BJ (cell line): ENCODE data around the gene ZNF613. TPM values are rescaled to one million over a fixed set of nuclear protein-coding genes. Genes with fewer than 3 reads are reported as not detected.
A peak's percentile ranks its signal among the peaks of the same experiment; 100 is the strongest.
"Not testable (repeated sequence)": the region's sequence is repeated elsewhere in the genome, so short reads cannot be mapped to it uniquely, and the experiment has no call there.

Experiments
- CTCF ChIA-PET: fragments of 350-600 bp; formaldehyde crosslinking; extraction: SDS; loops from one replicate; lab custom pipeline; 2021; ENCODE audit warnings: antibody characterized with exemption, inconsistent platforms; lab: Yijun Ruan, JAX
- POLR2A ChIA-PET: fragments of 300-600 bp; sonication (Branson Sonifier 250); formaldehyde crosslinking; extraction: SDS; loops from one replicate; lab custom pipeline; 2021; ENCODE audit warnings: antibody characterized with exemption; lab: Charles Lee
- DNase-seq: peaks from one replicate; pipeline ENCODE4 v3.0.0-alpha.2; 2011; ENCODE audit warnings: low read depth
- H3K27me3 ChIP-seq: 2 replicates; pipeline ENCODE4 v1.6.0; 2011; ENCODE audit warnings: low read length; ENCODE audit not compliant: control insufficient read depth, insufficient read depth
- H3K36me3 ChIP-seq: 2 replicates; pipeline ENCODE4 v1.5.1; 2011; ENCODE audit warnings: low read length; ENCODE audit not compliant: control insufficient read depth, insufficient read depth
- H3K4me3 ChIP-seq: 2 replicates; pipeline ENCODE4 v1.5.1; 2011; ENCODE audit warnings: low read depth, mild to moderate bottlenecking, control low read depth, low read length
- polyA plus RNA-seq: library from polyadenylated mRNA; depleted of rRNA; stranded (reverse); fragments of >200 nt; gene quantifications from 2 replicates; pipeline ENCODE4 v1.2.3, GENCODE V29; 2011
- TF ChIP-seq, protein P1 (sequence below): IDR thresholded peaks from 2 replicates; pipeline ENCODE4 v1.5.1; 2011; ENCODE audit warnings: low read depth, mild to moderate bottlenecking, control low read depth, inconsistent platforms, low read length, moderate library complexity; ENCODE audit not compliant: insufficient read depth

Gene ZNF613
- polyA plus RNA-seq, 1 experiment, result 5.1 TPM

DNA sequence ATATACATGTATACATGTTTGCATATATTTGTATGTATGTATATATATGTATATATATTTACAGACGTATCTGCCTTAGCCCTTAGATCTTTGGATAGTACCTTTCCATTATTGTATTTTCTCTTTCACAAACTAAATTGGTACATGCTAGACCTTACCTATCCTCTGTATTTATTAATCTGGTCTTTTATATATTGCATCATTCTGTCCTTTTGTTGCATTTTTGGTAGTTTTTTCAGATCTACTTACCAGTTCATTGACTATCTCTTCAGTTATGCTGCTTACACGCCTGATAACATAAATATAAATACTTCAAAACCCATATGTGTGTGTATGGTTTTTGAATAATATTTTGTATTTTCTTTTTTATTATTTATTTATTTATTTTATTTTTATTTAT lies 11.7 kb downstream of the ZNF613 start:
- no peaks in the 10 kb centered on the region for H3K27me3 ChIP-seq
- POLR2A ChIA-PET, result no interaction called here
- peaks cover 16% of the 10 kb centered on the region for H3K36me3 ChIP-seq
- CTCF ChIA-PET, result no interaction called here
- TF ChIP-seq, protein P1, sequence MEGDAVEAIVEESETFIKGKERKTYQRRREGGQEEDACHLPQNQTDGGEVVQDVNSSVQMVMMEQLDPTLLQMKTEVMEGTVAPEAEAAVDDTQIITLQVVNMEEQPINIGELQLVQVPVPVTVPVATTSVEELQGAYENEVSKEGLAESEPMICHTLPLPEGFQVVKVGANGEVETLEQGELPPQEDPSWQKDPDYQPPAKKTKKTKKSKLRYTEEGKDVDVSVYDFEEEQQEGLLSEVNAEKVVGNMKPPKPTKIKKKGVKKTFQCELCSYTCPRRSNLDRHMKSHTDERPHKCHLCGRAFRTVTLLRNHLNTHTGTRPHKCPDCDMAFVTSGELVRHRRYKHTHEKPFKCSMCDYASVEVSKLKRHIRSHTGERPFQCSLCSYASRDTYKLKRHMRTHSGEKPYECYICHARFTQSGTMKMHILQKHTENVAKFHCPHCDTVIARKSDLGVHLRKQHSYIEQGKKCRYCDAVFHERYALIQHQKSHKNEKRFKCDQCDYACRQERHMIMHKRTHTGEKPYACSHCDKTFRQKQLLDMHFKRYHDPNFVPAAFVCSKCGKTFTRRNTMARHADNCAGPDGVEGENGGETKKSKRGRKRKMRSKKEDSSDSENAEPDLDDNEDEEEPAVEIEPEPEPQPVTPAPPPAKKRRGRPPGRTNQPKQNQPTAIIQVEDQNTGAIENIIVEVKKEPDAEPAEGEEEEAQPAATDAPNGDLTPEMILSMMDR, result no peak
- no peak overlapping the region for H3K4me3 ChIP-seq
- no peak for DNase-seq

DNA sequence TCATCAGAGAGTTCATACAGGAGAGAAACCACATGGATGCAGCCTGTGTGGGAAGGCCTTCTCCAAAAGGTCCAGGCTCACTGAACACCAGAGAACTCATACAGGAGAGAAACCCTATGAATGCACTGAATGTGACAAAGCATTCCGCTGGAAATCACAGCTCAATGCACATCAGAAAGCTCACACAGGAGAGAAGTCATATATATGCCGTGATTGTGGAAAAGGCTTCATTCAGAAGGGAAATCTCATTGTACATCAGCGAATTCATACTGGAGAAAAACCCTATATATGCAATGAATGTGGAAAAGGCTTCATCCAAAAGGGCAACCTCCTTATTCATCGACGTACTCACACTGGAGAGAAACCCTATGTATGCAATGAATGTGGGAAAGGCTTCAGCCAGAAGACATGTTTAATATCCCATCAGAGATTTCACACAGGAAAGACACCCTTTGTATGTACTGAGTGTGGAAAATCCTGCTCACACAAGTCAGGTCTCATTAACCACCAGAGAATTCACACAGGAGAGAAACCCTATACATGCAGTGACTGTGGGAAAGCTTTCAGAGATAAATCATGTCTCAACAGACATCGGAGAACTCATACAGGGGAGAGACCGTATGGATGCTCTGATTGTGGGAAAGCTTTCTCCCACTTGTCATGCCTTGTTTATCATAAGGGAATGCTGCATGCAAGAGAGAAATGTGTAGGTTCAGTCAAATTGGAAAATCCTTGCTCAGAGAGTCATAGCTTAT lies 17.7 kb downstream of the ZNF613 start:
- no peak for DNase-seq
- POLR2A ChIA-PET, result no interaction called here
- TF ChIP-seq, protein P1, result no peak
- H3K36me3 ChIP-seq, result peaks cover 12% of the 10 kb centered on the region
- CTCF ChIA-PET, result no interaction called here
- no peak overlapping the region for H3K4me3 ChIP-seq
- H3K27me3 ChIP-seq, result no peaks in the 10 kb centered on the region

DNA sequence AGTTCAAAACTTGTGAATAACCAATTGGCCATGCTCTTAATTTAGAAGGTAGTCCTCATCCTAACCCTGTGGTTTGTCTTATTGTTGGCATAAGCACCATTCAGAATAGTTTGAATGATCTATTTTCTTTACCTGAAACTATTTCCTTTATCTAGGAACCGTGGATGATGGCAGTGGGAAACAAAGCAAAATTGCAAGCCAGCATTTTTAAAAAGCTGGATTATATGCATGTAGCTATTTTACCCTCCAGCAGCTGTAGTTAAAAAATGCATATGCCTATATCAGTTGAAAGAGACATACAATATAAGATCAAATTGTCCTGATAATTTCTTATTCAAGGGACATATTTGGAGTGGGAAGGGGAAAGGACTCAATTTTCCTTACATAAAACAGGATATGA lies 19.3 kb downstream of the ZNF613 start:
- ChIA-PET POLR2A (no interaction called here), CTCF (interaction anchor here (0.6 kb wide), 1 partner anchor 15 kb away, joined by 4 read pairs; no protein-coding TSS in a partner anchor)
- no peak overlapping the region for H3K4me3 ChIP-seq
- TF ChIP-seq, protein P1, result no peak
- H3K36me3 ChIP-seq, result 0 out of 2 replicates have a peak, but pooled peaks cover 6% of the 10 kb centered on the region
- H3K27me3 ChIP-seq, result no peaks in the 10 kb centered on the region
- DNase-seq, result no peak

DNA sequence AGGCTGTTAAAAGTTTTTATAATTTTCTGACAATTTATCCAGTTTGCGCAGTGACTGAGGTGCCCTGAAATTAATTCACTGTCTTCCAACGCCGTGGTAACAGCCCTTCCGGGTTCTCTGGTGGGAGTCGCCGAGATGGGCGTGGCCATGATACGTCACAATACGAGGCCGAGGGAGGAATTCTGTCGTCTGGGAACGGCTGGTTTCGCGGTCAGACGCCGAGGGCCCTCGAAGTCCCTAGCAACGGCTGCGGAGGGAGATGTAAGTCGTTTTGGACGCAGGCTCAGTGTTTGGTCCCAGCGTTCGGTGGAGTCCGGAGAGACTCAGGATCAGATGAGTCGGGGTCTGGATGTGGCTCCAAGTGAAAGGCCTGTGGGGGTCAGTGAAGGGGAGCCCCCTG lies 21.7 kb downstream of the ZNF613 start:
- Histone ChIP-seq H3K27me3 (no peaks in the 10 kb centered on the region), H3K4me3 (peak overlapping the region; percentile 6), H3K36me3 (0 out of 2 replicates have a peak, but pooled peaks cover 2% of the 10 kb centered on the region)
- POLR2A ChIA-PET, result no interaction called here
- DNase-seq, result no peak
- CTCF ChIA-PET, result no interaction called here
- TF ChIP-seq, protein P1, result no peak

DNA sequence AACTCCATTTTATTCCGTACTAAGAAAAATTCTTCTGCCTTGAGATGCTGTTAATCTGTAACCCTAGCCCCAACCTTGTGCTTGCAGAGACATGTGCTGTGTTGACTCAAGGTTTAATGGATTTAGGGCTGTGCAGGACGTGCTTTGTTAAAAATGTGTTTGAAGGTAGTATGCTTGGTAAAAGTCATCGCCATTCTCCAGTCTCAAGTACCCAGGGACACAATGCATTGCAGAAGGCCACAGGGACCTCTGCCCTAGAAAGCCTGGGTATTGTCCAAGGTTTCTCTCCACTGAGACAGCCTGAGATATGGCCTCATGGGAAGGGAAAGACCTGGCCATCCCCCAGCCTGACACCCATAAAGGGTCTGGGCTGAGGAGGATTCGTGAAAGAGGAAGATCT lies 30.6 kb downstream of the ZNF613 start:
- CTCF ChIA-PET, DNase-seq, POLR2A ChIA-PET: not testable (repeated sequence)

More for the DNA sequence above, 30.6 kb downstream of the ZNF613 start:
- H3K36me3 ChIP-seq, H3K27me3 ChIP-seq, H3K4me3 ChIP-seq: not testable (repeated sequence)
